HUDEP-2 (cell line): Measurements from ENCODE around the gene EIF4G1.

Source experiments
- DNase-seq, 76 experiments: peaks; one replicate each; lab custom pipeline; 2025; ENCODE audit not compliant: unreplicated experiment in 76 of 76; lab: John Stamatoyannopoulos, UW

Gene EIF4G1

GRCh38 chr3:184347321-184348056 is 33.1 kb downstream of the EIF4G1 start:
- peak in 46 of 76 experiments; percentile 9 to 83 (median 43) for DNase-seq

- DNase-seq, result peak in 5 of 76 experiments; percentile 2 to 47 (median 27)
Measured at GRCh38 chr3:184348057-184348382, 33.6 kb downstream of the EIF4G1 start.

GRCh38 chr3:184349563-184350470 is 35.4 kb downstream of the EIF4G1 start:
- no peak for DNase-seq

GRCh38 chr3:184350618-184351017 is 36.2 kb downstream of the EIF4G1 start:
- no peak for DNase-seq

GRCh38 chr3:184351511-184352148 is 37.2 kb downstream of the EIF4G1 start:
- peak in 13 of 76 experiments; percentile 4 to 36 (median 28) for DNase-seq

GRCh38 chr3:184352149-184352785 is 37.9 kb downstream of the EIF4G1 start:
- DNase-seq, result no peak

- DNase-seq, result no peak
Measured at GRCh38 chr3:184352897-184353545, 38.6 kb downstream of the EIF4G1 start.

- no peak for DNase-seq
Measured at GRCh38 chr3:184353546-184353941, 39.1 kb downstream of the EIF4G1 start.

- peak in 36 of 76 experiments; percentile 7 to 52 (median 28) for DNase-seq
Measured at GRCh38 chr3:184354121-184354728, 39.8 kb downstream of the EIF4G1 start.

GRCh38 chr3:184354754-184355153 is 40.3 kb downstream of the EIF4G1 start:
- no peak for DNase-seq

GRCh38 chr3:184355261-184356040 is 41.0 kb downstream of the EIF4G1 start:
- no peak for DNase-seq

- DNase-seq, result no peak
Measured at GRCh38 chr3:184357248-184358123, 43.1 kb downstream of the EIF4G1 start.

GRCh38 chr3:184358124-184358767 is 43.8 kb downstream of the EIF4G1 start:
- no peak for DNase-seq

GRCh38 chr3:184358921-184359350 is 44.5 kb downstream of the EIF4G1 start:
- no peak for DNase-seq

GRCh38 chr3:184359610-184360009 is 45.2 kb downstream of the EIF4G1 start:
- no peak for DNase-seq

GRCh38 chr3:184360070-184360928 is 45.9 kb downstream of the EIF4G1 start:
- no peak for DNase-seq
